ENCODE results near the gene SEC14L3. TPM values are rescaled to one million over a fixed set of nuclear protein-coding genes. Genes with fewer than 3 reads are reported as not detected.

SEC14L3 gene
- total and polyA plus RNA-seq, 10 of the 15 experiments (the other 5 are each of a cell fraction or from before 2014, with no cell fraction given): 0.03 TPM; not detected in 9

DNA sequence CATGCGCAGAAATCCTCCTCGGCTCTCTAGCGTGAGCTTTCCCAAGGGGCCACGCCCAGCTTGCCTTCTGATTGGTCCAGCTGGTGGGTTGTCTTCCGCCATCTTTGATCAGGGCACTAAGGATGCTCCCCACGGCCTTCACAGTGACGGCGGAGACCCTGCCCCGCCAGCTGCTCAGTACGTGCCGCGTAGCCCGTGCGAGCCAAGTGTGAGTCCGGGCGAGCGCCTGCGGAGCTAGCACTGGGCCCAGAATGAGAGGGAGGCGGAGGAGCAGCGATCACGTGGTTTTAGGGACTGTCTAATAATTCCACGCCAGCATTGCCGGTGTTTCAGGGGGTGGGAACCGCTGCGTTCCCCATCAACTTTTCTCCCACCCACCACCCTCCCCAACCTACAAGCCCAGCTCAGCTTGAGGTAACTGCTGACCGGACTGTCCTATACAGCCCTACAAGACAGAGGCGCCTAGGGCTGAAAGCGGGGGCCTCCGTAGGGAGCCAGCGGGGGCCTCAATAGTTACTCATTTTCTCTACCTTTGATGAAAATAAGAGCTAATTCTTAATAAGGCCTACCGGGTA, 47.8 kb downstream of the SEC14L3 start (continued):
- TF ChIP-seq EGR1 (IDR thresholded peaks at IDR 0.05; ENCODE audit: borderline replicate concordance in 1 of 2, low read depth in 2 of 2, low read length in 2 of 2) (peak in 1 of 2 experiments; percentile 85; a peak in 2 of 3 replicates), TCF12 (IDR thresholded peaks at IDR 0.05; ENCODE audit: low read depth, low read length) (peak; percentile 92), SMARCA5 (IDR thresholded peaks at IDR 0.05) (no peak; the same call in 1 of the 2 replicates), SMC3 (IDR thresholded peaks at IDR 0.05; ENCODE audit: borderline replicate concordance, low read length) (no peak), IRF3 (IDR thresholded peaks at IDR 0.05) (peak; percentile 81), RFX5 (IDR thresholded peaks at IDR 0.05; ENCODE audit: low read depth, low read length) (peak; percentile 38; the same call in 1 of the 2 replicates), POLR2AphosphoS5 (IDR thresholded peaks at IDR 0.05; ENCODE audit: low read length) (peak; percentile 77), TCF3 (IDR thresholded peaks at IDR 0.05; ENCODE audit: borderline replicate concordance, insufficient read depth, low read depth, low read length) (peak; percentile 89), MEF2B (IDR thresholded peaks at IDR 0.05; ENCODE audit: partially characterized antibody, poor library complexity, severe bottlenecking) (peak; percentile 80), TARDBP (IDR thresholded peaks at IDR 0.05; ENCODE audit: borderline replicate concordance) (peak; percentile 51), ELK1 (IDR thresholded peaks at IDR 0.05; ENCODE audit: low read depth, low read length) (0 out of 2 replicates have a peak, but pooled peaks have one; percentile 50), CHD2 (IDR thresholded peaks at IDR 0.05; ENCODE audit: borderline replicate concordance, low read depth, low read length) (peak; percentile 78), ESRRA (IDR thresholded peaks at IDR 0.05; ENCODE audit: low read length) (0 out of 2 replicates have a peak, but pooled peaks have one; percentile 47), CBFB (IDR thresholded peaks at IDR 0.05; ENCODE audit: low read depth) (peak; percentile 35; the same call in 1 of the 2 replicates), RBBP5 (conservative IDR thresholded peaks at IDR 0.05) (no peak), KAT2A (conservative IDR thresholded peaks at IDR 0.05; ENCODE audit: control insufficient read depth, low read depth, low read length) (no peak), IRF4 (IDR thresholded peaks at IDR 0.05; ENCODE audit: low read depth, low read length) (0 out of 2 replicates have a peak, but pooled peaks have one; percentile 39), HCFC1 (IDR thresholded peaks at IDR 0.05; ENCODE audit: low read length) (peak; percentile 90), ATF7 (IDR thresholded peaks at IDR 0.05; ENCODE audit: low read depth) (peak; percentile 49), STAT3 (IDR thresholded peaks at IDR 0.05; ENCODE audit: low read depth, low read length) (no peak), CHD1 (IDR thresholded peaks at IDR 0.05; ENCODE audit: low read depth, low read length) (0 out of 2 replicates have a peak, but pooled peaks have one; percentile 11), SRF (IDR thresholded peaks at IDR 0.05; ENCODE audit: low read depth in 2 of 2, low read length in 2 of 2) (peak in 1 of 2 experiments; percentile 39; a peak in 1 of 4 replicates), PML (IDR thresholded peaks at IDR 0.05; ENCODE audit: low read length) (0 out of 2 replicates have a peak, but pooled peaks have one; percentile 5)
- TF ChIP-seq, protein P1, sequence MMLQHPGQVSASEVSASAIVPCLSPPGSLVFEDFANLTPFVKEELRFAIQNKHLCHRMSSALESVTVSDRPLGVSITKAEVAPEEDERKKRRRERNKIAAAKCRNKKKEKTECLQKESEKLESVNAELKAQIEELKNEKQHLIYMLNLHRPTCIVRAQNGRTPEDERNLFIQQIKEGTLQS (IDR thresholded peaks at IDR 0.05; ENCODE audit: borderline replicate concordance, extremely low read depth, low read depth, low read length): peak; percentile 62; the same call in 1 of the 2 replicates
- TF ChIP-seq, protein P2, sequence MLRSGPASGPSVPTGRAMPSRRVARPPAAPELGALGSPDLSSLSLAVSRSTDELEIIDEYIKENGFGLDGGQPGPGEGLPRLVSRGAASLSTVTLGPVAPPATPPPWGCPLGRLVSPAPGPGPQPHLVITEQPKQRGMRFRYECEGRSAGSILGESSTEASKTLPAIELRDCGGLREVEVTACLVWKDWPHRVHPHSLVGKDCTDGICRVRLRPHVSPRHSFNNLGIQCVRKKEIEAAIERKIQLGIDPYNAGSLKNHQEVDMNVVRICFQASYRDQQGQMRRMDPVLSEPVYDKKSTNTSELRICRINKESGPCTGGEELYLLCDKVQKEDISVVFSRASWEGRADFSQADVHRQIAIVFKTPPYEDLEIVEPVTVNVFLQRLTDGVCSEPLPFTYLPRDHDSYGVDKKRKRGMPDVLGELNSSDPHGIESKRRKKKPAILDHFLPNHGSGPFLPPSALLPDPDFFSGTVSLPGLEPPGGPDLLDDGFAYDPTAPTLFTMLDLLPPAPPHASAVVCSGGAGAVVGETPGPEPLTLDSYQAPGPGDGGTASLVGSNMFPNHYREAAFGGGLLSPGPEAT (IDR thresholded peaks at IDR 0.05; ENCODE audit: low read depth): peak; percentile 86; the same call in 1 of the 2 replicates

Measured in GM12878 (cell line).